Stimulated activated CD8-positive, alpha-beta memory T cell treated with anti-CD3 and anti-CD28 coated beads, Interleukin-2, amount 100 ng/mL, for 1 hour (primary cell): Measurements from ENCODE around the gene ZNF385B.

Experiments
- DNase-seq, 2 donors: peaks; one replicate each; pipeline ENCODE4 v3.0.0-alpha.2; 2020; ENCODE audit warnings: low read depth in 2 of 2

Gene ZNF385B

DNA sequence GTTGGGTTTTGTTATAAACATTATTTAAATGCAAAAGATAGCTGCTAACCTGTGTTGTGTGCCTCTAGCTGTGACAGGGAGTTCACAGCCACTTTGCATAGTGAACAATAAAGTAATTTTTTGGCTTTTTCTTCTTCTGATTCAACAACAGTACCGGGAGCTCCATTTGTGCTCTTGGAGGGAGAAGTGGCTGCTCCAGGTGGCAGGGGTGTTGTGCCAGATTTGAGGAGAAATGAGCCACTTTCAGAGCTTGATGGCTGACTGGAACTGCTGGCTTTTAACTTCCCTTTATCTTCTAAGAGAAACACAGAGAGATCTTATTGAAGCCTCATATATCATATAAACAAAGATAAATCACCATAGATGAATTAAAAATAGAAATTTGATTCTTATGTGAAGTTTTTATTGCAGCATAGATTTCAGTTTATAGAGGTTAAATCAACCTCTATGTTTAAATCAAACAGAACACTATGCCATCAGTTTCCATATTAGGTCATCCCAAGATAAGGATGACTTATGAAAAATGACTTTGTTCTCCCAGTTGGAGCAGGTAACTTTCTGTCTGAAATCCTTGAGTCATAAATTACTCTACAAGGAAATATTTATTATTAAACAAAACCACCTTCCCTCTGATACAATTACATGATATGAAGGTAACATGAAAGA, 414.8 kb downstream of the ZNF385B start:
- DNase-seq: no peak

DNA sequence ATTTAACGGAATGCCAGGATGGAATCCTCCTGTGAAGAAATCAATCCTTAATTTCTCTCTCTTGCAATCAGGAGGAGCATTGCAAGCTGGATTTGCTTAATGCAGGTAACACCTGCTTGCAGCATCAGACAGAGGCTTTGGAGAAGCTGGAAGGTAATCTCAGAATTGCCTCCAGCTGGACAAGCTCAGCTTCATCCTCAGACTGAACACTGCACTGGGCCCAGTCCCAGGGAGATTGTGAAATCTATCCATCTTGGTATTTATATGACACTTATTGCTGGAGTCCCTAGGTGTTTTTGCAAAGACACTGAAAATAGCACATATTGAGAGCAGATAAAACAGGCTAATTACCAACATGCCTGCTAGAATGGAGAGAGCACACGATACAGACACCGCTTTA, 417.4 kb downstream of the ZNF385B start:
- DNase-seq: no peak

DNA sequence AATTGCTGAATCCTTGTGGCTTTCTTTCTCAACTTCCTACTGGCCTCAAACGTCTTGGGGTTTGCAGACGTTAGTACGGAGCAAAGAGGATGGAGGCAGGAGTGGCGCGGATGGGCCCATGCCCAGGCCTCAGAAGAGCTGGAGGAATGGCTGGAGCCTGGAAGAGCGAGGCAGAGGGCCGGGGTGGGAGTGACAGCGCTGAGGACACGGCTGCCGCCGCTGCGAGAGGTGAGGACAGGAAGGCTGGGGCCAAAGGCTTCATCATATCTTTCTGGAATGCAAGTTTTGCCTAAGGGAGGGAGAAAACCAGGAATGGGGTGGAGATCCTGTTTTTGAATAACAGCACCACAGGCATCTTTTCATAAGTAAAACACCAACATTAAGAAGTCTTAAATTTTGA, 418.2 kb downstream of the ZNF385B start:
- no peak for DNase-seq

DNA sequence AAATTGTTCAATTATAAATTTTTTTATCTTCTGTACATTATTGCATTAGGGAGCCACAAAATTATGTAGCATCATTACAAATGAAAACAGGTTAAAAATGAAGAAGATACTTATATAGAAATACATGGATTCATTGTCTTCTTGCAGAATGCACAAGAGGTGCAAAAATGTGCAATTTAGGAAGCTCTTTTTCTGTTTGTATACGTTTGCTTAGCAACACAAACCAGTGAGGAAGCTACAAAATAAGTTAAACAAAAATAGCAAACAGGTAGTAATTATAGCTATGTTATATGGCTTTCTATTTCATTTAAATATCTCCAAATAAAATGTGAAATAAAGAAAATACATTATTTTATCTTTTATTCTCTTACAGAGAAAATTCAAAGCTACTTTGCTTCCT, 419.2 kb downstream of the ZNF385B start:
- no peak for DNase-seq

DNA sequence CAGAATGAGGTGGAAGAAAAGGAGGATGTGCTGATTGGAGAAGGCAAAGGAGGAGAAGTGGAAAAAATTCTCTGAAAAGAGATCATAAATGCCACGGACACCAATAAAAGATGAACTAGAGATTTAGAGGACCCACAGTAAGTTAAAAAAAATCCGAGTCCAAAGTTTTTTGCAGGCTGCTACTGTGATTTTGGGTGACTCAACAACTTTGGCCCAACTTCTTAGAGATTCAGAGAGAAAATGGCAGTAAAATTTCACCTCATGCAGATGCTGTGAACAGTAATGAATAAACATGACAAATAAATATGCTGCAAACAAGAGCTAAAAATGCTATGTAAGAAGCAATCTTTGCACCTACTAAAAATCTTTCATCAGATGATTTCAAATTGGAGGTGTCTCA, 419.9 kb downstream of the ZNF385B start:
- DNase-seq: no peak

DNA sequence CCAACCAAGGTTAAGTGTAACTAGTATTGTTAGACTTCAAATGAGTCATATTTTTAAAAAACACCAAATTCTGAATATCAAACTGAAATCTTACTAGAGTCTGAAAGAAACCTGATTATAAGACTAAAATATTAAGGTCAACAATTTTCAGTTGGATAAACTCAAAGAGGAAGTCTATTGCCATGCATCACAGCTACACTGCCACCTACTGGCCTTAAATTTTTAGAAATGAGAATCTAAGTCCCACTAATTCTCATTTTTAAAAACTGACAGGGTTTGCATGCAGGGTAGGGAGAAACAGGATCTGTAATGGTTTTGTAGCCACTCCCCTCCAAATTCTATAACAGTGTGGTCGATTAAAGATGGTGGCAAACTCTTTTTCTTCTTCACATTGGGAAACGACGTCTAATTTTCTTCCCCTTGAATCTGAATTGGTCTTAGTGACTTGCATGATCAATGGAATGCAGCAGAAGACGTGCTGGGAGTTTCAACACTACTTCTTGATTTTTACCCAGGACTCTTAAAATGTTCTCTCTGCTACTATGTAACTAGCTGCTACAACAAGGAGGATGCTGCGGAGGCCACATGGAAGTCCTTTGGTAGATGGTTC, 420.7 kb downstream of the ZNF385B start:
- DNase-seq: no peak

DNA sequence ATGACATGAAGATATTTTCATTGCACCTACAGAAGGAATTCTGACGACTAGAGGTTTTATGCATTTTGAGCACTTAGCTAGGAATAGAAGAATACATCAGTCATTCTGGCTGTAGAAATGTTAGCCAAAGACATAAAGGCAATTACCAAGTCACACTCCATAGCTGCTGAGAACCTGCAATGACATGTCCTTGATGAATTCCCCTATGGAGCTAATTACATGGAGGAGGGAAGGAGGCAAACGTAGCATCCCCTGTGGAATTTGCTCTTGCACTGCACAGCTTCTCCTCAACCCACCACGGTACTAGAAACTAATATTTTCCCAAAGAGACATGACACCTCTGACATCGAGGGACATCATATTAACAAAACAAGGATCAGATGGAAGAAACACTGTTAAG, 422.8 kb downstream of the ZNF385B start:
- DNase-seq: no peak

DNA sequence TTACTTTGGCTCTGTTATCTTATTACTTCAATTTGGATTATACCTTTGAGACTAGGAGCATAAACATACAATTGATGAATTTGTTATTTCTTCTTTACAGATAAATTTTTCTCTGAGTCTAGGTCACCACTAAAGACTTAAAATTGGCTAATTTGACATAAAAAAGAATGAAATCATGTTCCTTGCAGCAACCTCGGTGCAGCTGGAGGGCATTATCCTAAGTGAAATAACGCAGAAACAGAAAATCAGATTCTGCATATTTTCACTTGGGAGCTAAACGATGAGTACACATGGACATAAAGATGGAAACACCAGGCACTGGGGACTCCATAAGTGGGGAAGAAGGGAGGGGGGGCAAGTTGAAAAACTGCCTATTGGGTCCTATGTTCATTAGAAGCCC, 424.0 kb downstream of the ZNF385B start:
- no peak for DNase-seq

DNA sequence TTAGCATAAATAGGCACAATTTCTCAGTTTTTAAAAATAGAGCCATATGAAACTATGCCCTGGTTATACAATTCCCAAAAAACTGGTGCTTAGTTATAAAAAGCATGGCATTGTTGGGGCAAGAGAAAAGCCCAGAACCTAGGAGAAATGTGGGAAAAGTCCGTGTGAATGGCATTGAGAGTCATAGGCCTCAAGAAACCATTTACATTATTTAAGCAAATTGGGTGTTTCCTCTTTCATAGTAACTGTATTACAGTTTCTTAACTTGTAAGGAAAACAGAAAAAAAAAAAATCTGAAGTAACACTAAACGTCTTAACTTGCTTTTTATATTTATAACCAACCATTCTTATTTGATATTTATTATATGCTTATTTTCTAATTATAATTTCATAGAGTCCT, 425.8 kb downstream of the ZNF385B start:
- DNase-seq: no peak

DNA sequence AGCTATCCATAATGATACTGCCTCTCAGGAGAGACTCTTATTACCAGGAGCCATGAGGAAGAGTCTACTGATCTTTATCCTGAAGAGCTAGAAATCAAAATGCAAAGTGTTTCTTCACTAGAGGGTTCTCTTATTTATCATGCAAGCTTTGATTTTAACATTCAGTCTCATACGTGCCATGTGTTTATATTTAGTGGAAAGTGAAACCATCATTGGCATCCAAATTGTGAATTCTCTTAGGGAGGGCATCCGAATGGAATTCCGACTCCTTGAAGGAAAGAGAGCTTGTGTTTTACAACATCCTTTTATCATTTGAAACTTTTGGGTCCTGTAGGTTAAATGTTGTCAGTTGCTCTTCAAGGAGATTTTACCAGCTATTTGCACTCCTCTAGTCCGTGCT, 426.4 kb downstream of the ZNF385B start:
- no peak for DNase-seq

DNA sequence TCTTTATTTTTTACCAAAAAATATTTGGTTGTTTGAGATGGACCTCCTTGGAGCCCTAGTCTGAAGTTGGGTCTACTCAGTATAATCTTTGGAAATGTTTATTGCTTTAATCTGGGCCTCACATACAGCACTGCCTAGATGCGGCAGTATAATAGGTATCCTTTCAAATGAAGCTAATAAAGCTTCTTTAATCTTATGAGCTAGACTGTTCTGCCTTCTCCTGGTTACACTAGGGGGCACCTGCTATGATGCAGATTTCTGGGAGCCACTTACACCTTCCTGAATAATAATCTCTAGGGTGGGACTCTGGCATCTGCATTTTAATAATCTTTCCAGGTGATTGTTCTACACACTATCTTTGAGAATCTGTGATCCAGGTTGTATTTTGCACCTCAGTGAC, 427.1 kb downstream of the ZNF385B start:
- DNase-seq: no peak

DNA sequence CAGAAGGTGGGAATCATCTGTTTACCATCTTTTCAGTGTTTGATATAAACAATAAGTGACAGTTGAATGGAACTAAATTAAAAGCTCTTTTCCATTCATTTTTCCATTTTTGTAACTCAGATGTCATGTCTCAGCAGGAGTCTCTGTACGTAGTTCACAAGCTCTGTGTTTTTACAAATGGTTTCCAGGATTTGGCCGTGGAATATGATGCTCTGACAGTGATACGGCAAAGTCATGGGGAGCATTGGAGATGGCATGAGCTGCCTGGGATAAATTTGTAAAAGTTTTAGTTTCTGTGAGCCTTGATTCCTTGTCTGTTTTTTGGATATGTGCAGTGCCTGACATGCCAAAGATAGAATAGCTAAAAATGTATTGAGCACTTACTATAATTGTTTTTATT, 428.7 kb downstream of the ZNF385B start:
- DNase-seq: no peak

DNA sequence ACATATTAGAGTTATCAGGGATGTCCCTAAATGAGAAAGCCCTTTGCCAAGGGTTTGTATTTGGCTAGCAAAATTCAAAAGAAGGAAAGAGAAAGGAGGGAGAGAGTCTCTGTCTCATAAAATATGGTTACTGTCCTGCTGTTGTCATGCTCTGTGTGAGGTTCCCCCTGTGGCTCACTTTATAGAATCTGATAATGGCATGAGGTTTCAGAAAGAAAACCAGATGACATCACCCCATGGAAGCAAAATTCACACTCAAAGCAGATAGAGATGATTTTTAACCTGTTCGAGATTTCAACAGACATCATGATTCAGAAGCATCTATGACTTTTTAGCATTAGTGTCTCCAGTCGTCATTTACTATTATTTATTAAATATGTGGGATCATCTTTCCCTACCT, 431.8 kb downstream of the ZNF385B start:
- no peak for DNase-seq

DNA sequence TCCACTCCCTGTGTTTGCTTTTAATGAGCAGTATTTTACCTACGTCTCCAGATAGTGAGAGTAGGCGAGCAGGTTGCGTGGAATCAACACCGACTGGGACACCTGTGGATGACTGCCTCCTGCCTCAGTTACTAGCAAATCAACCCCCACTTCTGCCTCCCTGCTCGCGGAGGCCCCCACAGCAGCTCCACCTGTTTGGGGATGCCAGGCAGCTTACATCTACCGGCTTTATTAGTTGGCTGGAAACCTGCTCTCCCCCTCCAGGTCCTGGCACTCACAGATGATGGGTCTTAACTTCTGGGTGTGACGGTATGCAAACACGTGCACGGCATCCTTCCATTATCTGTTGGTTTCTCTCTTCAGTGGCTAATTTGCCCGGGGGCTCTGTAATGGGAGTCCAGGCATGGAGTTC, 432.3 kb downstream of the ZNF385B start:
- no peak for DNase-seq

DNA sequence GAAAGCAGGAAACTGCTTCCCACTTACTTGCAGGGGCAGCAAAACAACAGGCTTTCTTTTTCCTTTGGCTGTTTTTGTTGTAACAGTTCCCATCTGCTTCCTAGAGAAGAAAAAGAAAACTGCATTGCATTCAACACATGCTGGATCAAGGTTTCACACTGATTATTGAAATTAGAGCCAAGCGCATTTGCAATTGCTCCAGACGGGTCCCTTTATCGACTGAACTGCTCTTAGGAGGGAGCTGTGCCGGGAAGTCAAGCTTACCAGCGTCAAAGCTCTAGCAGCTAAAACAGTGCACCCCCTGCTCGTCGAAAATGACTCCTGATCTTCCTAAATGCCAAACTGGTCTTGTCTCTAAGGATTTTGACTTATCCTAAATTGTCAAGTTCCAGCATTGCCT, 432.8 kb downstream of the ZNF385B start:
- no peak for DNase-seq

DNA sequence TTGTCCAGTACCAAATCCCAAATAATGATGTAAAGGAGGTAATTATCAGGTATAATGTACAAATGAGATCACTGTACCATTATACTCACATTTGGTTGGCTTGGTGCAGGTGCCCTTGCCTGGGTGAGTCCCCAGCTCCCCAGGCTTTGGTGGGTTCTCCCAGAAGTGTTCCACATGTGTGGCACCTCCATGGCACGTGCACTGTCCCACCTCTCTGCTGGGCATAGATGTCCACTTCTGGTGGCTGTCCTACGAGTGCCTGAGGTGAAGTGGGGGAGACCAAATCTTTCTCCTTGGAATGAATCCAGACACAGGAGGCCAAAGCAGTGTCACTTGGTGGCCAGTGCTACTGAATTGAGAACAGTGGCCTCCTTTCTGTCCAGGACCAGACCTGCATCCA, 434.3 kb downstream of the ZNF385B start:
- no peak for DNase-seq

DNA sequence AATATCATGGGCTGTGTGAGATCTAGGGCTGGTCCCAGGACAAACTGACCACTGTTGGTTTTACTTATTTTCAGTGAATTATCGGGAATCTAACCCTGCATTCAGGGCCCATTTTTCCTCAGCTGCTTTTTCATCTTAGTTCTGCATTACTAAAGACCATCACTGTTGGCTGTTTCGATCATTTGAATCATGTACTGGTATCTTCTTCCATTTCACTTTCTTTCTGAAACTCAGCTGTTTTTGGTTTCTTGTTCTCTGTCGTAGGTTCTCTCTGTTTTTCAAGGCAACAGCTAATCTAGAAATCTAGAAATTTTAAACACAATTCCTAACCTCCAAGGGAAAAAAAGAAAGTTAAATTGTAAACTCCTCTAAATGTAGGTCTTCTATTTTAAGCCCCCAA, 436.8 kb downstream of the ZNF385B start:
- DNase-seq: no peak

DNA sequence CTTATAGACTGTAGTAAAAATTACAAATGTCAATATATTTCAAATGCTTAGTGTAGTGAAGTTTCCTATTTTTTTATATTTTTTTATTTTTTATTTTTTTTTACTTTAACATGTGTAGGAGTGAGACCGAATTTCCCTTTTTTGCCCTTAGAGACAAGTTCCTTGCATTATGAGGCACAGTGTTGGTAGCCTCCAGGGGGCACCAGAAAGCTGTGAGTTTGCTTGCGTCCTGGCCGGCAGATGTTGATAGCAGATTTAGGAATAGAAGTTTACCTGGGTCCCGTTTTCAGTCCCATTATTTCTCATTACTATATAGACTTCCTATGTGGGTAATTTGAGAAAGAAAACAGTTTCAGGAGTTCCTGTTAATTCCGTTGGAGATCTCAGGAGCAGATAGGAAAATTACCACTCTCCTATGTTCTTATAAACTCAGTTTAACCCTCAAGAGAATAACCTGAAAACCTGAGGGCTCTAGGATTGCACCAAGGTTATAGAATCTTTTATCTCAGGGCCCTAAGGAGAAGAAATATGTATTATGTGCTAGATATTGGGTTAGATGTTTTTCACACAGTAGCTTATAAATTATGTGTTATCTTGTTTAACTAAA, 439.3 kb downstream of the ZNF385B start:
- DNase-seq: no peak

DNA sequence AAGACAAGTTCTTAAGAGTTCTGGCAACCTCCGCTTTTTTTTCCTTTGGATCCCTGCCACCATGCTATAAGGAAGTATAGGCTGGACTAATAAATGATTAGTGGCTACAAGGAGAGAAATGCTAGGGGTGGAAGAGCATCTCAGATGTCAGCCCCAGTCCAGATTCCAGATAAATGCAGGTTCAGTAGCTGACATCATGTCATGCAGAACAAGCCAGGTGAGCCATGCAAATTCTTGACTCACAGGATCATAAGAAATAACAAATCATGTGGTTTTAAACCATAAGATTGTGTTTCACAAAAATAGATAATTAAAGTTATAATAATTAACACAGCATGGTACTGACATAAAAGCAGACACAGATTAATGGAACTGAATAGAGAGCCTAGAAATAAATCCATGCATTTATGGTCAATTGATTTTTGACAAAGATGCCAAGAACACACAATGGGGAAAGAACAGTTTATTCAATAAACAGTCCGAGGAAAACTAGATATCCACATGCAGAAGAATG, 443.9 kb downstream of the ZNF385B start:
- no peak for DNase-seq

DNA sequence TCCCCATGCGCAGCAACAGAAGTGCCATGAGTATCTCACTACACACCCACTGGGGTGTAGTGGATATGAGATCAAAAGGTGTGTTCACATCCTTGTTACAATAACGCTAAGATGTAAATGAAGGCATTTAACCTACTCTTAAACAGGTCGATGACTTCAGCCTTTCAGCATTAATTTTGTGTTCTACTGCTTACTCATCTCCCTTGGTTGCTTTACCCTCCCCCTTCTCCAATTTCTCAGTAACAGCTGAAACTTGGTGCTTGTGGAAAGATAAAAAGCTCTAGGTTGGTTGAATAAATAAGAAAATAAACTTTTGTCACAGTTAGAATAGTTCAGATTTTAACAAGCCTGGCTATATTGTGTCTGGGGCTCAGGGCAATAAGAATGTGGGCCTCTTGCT, 449.3 kb downstream of the ZNF385B start:
- DNase-seq: no peak

DNA sequence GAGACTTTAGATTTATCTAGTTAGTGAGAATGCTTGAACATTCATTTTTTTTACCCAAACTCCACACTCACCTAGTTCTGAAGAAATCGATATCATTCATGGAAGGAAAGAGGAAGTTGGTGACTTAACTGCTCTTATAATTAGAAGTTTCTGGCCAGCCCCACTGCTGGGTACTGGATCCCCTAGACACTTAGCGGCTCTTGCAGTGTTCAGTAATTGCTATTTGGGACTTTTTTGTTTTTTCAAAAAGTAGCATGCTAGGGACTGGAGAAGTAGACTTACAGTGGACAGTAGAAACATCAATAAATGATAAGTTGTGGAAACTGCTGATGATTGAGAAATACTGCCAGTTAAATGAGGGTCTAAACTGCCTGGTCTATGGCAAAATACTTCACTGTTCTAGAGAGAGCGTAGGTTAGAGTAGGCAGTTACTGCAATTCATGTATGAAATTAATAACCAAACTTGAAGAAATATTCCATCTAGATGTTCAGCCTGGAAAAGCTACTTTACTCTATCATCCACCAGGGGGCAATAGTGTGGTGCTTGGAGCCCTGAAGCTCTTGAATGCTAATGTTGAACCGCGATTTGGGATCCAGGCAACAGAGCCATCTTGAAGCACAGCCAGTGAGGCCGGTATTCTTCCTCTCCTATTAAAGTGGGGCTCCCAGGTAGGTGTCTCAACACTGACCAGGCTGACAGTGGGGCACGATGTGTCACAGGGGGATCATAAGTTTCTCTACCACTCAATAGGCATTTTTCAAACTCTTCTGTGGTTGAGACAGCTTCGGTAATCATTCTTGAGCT, 450.7 kb downstream of the ZNF385B start:
- DNase-seq: no peak

DNA sequence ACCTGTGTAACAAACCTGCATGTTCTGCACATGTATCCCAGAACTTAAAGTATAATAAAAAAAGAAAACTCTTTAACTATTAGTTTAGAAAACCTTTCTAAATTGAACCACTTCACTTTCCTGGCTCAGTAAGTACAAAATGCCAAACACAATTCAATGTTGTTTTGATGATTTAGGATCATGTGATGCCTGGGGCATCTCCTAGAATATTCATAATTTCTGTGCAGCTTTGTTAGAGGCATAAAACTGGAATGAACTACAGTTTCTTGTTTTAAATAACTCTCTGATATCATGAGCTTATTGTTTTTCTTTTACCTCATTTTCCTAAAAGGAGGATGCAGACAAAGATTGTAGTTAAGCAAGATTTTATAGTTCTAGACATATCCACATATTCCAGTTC, 457.8 kb downstream of the ZNF385B start:
- no peak for DNase-seq

DNA sequence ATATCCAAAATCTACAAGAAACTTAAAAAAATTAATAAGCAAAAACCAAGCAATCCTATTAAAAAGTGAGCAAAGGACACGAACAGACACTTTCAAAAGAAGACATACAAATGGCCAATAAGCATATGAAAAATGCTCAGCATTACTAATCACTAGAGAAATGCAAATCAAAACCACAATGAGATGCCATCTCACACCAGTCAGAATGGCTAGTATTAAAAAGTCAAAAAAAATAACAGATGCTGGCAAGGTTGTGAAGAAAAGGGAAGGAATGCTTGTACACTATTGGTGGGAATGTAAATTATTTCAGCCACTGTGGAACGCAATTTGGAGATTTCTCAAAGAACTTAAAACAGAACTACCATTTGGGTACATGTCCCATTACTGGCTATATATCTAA, 467.9 kb downstream of the ZNF385B start:
- DNase-seq: no peak
